Heart left ventricle (tissue), 13 donors: ENCODE measurements around the gene GABPB1.

Source experiments
- POLR2A ChIP-seq, 2 donors: fragments of 450-650 bp; IDR thresholded peaks; one replicate each; pipeline ENCODE4 v1.6.1; 2017; ENCODE audit warnings: antibody characterized with exemption in 2 of 2, mild to moderate bottlenecking in 2 of 2, moderate library complexity in 2 of 2
- TF ChIP-seq, protein P1 (sequence below), 12 donors: fragments of 200-600 bp; sonication (generic) in 4 of 12; IDR thresholded peaks; one replicate each; pipeline versions ENCODE4 v1.5.0 to v1.8.0; 2018 to 2022; ENCODE audit warnings: antibody characterized with exemption in 12 of 12, mild to moderate bottlenecking in 5 of 12
- donor health status: ischemic (EF 13 %, LVEDD 7.1; RV severe dilation, severe dysfunction).
- donor health status: DM: no; HTN: yes; CAD: no.
- donor health status: DM: no; HTN: no; CAD: no.
- donor health status: ischemic (EF 25% LVEDD 6.9; RV normal size, moderate dysfunction).
- donor health status: ischemic (EF 25% LVEDD 5.7; RV mildly dilated, moderate dysfunction).
- donor health status: ischemic (EF 35%, LVEDD 5.7; RV mildly dilated, moderate dysfunction).
- donor health status: nonischemic (EF 11% LVEDD 7.7; RV severe dilation, severe dysfunction).
- donor health status: DM: yes; HTN: yes; CAD: no.
- donor health status: PGD.
- donor health status: ischemic (EF 29% LVEDD 5.4; RV normal size, mild dysfunction).
- donor health status: nonischemic (EF 23%, LVEDD 6.1; RV moderate dilation, normal function).

DNA sequence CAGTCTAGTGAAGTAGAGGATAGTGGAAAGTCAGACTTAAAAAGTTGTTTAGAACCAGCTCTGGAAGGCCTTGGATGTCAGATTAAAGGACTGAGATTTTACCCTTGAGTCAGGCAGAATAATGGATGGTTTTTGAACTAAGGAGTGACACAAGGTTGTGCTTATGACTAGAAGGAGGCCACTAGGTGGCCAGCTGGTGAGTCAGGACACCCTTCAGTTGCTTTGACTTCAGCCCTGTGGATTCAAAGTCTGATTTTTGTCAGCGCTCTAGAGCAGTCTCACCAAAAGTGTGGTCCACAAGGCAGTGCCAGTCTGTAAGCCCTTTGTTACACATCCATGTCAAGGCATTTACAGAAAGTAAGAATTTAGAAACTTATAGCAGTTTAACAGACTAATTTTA lies 3.8 kb upstream of the GABPB1 start:
- TF ChIP-seq, protein P1, sequence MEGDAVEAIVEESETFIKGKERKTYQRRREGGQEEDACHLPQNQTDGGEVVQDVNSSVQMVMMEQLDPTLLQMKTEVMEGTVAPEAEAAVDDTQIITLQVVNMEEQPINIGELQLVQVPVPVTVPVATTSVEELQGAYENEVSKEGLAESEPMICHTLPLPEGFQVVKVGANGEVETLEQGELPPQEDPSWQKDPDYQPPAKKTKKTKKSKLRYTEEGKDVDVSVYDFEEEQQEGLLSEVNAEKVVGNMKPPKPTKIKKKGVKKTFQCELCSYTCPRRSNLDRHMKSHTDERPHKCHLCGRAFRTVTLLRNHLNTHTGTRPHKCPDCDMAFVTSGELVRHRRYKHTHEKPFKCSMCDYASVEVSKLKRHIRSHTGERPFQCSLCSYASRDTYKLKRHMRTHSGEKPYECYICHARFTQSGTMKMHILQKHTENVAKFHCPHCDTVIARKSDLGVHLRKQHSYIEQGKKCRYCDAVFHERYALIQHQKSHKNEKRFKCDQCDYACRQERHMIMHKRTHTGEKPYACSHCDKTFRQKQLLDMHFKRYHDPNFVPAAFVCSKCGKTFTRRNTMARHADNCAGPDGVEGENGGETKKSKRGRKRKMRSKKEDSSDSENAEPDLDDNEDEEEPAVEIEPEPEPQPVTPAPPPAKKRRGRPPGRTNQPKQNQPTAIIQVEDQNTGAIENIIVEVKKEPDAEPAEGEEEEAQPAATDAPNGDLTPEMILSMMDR (IDR thresholded peaks at IDR 0.05) = peak in 3 of 12 donors; percentile 7 to 14 (median 9)
- no peak for TF ChIP-seq POLR2A (IDR thresholded peaks at IDR 0.05)
